HUDEP-2 (cell line): Measurements from ENCODE around the gene BLTP3B.
A peak's percentile ranks its signal among the peaks of the same experiment; 100 is the strongest.
"Not testable (repeated sequence)": the region's sequence is repeated elsewhere in the genome, so short reads cannot be mapped to it uniquely, and the experiment has no call there.

ENCODE experiments used
- DNase-seq, 76 experiments: peaks; one replicate each; lab custom pipeline; 2025; ENCODE audit not compliant: unreplicated experiment in 76 of 76; lab: John Stamatoyannopoulos, UW

The BLTP3B gene, protein sequence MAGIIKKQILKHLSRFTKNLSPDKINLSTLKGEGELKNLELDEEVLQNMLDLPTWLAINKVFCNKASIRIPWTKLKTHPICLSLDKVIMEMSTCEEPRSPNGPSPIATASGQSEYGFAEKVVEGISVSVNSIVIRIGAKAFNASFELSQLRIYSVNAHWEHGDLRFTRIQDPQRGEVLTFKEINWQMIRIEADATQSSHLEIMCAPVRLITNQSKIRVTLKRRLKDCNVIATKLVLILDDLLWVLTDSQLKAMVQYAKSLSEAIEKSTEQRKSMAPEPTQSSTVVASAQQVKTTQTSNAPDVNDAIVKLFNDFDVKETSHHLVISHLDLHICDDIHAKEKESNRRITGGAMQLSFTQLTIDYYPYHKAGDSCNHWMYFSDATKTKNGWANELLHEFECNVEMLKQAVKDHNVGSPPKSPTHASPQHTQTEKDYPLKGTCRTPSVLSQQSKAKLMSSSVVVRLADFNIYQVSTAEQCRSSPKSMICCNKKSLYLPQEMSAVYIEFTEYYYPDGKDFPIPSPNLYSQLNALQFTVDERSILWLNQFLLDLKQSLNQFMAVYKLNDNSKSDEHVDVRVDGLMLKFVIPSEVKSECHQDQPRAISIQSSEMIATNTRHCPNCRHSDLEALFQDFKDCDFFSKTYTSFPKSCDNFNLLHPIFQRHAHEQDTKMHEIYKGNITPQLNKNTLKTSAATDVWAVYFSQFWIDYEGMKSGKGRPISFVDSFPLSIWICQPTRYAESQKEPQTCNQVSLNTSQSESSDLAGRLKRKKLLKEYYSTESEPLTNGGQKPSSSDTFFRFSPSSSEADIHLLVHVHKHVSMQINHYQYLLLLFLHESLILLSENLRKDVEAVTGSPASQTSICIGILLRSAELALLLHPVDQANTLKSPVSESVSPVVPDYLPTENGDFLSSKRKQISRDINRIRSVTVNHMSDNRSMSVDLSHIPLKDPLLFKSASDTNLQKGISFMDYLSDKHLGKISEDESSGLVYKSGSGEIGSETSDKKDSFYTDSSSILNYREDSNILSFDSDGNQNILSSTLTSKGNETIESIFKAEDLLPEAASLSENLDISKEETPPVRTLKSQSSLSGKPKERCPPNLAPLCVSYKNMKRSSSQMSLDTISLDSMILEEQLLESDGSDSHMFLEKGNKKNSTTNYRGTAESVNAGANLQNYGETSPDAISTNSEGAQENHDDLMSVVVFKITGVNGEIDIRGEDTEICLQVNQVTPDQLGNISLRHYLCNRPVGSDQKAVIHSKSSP (N-terminal part only)

DNA sequence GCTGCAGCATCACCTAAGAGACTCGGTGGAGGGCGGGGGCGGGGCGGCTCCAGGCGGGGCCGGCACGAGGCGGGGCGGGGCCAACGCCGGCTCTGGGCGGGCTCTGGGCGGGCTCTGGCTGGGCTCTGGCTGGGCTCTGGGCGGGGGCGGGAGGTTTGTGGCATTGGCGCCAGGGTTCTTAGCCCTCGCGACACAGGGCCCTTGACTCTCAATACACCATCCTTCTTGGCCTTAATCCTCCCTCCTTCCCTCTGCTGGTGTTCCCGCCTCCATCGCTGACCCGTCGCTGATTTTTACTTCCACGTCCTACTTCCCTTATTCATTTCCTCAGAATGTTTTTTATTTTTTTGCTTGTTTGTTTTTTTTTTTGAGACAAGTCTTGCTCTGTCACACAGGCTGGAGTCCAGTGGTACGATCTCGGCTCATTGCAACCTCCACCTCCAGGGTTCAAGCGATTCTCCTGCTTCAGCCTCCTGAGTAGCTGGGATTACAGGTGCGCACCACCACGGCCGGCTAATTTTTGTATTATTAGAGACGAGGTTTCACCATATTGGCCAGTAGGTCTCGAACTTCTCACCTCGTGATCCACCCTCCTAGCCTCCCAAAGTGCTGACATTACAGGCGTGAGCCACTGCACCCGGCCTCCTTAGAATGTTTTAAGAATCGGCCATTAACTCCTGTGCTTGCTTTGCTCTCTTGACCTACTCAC is at the start of gene BLTP3B:
Gene BLTP3B (minus strand): TSS at position 24 of the 709 bp plus-strand sequence. CDS start 239 bp downstream, outside the sequence.
- DNase-seq, result peak in 72 of 76 experiments; percentile 17 to 94 (median 83)

DNA sequence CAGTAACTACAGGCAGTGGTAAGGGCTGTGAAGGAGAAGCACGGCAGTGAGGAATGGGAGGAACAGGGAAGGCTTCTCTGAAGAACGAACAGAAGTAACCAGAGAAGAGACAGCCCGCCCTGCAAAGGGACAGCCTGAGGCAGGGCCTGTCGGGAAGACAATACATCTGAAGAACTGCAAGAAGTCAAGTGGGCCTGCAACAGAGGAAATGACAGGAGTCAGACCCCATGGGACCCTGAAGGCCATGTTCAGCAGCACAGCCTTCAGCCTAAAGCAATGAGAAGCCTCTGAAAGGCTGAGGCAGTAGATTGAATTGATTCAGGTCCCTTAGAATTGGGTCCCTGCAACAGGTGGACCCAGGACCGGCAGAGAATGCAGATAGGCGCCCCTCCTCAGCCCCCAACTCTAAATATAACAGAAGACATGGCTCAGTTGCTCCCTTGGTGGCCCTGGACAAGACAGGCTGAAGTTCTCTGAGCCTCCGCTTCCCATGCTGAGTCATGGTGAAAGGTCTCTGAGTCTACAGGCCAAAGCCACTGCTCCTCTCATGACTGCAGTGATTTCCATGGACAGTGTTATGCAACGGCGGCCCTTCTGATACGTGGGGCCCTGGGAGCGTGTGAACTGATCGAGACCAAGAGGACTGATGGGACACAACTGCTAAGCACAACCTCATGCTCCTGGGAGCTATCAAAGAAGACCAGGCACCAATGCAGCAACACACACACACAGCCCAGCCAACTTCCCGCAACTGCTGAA is 47.1 kb upstream of the BLTP3B start:
- DNase-seq, result no peak

DNA sequence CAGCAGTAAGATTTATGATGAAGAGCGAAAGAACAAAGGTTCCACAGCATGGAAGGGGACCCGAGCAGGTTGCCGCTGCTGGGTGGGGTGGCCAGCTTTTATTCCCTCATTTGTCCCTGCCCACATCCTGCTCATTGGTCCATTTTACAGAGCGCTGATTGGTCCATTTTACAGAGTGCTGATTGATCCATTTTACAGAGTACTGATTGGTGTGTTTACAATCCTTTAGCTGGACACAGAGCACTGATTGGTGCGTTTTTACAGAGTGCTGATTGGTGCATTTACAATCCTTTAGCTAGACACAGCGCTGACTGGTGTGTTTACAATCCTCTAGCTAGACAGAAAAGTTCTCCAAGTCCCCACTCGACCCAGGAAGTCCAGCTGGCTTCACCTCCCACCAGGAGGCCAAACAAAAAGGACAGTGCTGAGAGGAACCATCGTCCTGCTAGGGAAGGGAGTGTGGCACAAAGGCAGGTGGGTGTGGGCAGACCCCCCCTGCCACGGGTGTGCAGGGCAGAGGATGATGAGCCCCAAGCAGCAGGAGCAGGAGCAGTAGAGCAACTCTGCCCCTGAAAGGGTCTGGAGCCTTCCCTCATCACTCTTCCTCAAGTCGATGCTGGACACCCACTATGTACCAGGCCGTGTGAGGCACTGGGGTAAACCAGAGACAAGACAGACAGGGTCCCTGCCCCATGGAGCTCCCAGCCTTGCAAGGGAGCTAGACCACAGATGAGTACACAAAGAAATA is 46.4 kb upstream of the BLTP3B start:
- not testable (repeated sequence) for DNase-seq

DNA sequence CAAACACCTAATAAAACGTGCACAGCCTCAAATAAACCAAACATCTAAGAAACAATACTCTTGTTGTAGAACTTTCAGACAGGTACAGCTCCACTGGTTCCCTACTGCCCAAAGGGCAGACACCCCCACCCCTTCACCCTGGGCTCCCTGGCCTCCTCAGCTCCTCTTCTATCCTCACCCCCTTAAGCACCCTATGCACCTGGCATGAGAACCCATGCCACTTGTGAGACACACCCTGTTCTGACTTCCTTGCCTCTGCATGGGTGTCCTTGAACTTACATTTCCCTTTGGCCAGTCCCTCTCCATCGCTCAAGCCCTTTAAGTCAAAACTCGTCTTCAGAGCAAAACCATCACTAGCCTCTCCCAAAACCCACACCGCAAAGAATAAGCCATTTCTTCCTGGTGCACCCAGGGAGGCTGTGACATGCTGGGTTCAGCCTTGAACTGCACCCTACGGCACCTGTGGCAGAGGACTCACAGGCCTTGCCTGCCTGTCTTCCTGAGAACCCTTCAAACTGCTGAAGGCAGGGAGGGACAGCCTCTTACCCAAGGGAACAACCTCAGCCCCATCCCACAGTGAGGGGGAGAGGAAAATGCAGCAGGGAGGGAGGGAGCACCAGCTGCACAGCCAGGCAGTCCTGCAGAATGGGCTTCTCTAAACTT is 45.3 kb upstream of the BLTP3B start:
- no peak for DNase-seq

DNA sequence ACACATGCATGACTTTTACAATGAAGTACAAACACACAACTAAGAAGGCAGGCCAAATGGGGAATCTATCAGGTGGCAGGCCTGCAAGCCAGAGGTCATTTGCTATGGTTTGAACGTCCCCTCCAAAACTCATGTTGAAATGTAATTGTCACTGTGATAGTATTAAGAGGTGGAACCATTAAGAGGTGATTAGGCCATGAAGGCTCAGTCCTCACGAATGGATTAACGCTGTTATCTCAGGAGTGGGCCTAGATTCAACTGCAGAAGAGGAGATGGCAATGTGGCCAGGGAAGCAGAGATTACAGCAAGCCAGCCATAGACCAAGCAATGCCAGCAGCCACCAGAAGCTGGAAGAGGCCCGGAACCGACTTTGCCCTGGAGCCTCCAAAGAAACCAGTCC is 44.4 kb upstream of the BLTP3B start:
- no peak for DNase-seq

DNA sequence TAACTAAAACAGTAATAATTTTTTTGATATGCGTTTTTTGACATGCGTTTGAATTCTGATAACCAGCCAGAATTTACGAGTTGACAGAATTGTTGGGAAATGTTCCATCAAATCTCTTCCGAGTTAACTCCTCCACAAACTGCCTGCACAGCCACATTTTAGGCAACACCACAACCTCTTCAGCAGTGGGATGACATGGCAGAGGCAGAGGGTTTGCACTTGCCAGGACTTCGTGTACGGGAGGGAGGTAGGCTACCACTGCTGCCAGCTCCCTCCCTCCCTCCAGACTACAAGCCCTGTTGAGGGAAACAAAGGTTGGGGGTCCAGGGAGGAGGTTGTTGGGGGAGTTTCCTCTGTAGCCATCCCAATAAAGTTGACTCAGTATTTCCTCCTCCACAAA is 43.4 kb upstream of the BLTP3B start:
- DNase-seq, result no peak

DNA sequence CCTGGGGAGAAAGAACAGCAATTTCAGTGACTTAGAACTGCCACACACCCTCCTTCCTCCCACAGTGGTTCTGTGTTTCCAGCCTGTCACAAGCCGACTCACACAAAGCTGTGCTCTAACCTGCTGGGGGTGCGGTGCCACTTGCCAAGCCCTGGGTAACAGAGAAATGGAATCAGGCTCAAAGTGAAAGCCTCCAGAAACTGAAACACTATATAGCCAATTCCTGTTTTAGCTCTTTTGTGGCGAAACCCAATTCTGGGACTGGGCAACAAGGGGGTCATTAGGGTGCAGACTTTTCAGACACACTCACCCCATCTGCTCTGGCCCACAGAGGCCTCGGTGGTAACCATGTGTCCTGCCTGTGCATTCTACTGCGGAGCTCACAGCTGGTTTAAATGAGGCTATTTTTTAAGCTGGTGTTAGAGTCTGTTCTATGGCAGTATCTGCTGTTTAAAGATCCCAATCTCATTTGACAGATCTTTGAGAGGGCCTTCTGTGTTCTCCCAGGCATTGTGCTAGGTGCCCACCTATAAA is 42.8 kb upstream of the BLTP3B start:
- no peak for DNase-seq

DNA sequence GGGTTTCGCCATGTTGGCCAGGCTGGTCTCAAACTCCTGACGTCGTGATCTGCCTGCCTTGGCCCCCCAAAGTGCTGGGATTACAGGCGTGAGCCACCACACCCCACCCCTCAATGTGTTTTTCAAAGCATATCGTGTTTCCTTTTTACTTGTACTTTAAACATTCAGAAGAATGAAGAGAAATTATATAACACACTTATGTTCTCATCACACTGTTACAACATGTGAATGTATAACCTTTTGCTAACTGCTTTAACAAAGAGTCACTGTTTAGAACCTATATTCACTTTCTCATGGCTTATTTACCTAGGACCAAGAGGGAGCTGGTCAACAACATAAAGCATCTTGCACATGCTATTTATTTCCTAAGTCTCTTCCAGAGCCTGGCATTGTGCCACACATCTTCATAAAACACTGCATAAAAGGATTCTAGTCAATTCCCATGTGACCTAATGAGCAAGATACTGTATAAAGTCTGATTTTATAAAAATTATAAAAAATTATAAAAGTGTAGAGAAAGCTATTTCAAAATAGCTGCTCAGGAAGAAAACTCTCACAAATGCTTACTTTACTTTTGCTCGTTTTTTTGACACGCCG is 42.0 kb upstream of the BLTP3B start:
- no peak for DNase-seq

DNA sequence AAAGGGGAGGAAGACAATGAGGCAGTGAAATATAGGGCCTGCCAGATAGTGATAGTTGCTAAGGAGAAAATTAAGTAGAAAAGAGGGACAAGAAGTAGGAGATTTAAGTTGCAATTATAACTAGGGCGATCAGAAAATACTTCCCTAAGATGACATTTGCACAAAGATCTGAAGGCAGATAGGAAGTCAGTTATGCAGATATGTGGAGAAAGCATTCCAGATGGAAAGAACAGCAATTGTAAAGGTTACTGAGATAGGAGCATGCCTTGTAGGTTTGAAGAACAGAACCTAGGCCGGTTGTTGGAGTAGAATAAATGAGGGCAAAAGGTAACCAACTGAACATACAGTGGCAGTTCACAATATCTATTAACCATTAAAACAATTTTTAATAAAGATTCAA is 36.6 kb upstream of the BLTP3B start:
- no peak for DNase-seq

DNA sequence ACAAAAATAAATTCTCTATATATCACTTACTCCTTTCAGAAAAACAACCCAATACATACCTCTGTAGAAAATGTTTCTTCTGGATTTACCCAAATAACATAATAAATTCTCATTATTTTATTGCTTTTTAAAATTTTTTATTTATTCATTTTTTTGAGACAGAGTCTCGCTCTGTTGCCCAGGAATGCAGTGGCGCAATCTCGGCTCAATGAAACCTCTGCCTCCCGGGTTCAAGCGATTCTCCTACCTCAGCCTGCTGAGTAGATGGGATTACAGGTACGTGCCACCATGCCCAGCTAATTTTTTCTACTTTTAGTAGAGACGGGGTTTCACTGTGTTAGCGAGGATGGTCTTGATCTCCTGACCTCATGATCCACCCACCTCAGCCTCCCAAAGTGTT is 33.8 kb upstream of the BLTP3B start:
- DNase-seq, result not testable (repeated sequence)

DNA sequence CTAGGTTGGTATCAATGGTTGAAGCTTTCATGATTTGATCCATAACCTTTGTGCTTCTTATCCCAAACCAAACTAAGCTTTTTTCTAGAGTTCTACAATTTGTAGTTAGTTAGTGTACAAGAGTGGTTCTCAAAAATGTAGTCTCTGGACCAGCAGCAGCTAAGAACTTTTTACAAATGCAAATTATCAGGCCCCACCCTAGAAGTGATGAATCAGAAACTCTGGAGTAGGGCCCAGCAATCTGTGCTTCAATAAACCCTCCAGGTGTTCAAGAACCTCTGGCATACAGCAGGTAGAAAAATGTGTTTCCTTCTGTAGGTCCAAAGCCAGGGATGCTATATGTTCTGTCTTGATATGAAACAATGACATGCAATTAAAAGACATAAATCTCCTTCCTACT is 31.8 kb upstream of the BLTP3B start:
- DNase-seq, result no peak

DNA sequence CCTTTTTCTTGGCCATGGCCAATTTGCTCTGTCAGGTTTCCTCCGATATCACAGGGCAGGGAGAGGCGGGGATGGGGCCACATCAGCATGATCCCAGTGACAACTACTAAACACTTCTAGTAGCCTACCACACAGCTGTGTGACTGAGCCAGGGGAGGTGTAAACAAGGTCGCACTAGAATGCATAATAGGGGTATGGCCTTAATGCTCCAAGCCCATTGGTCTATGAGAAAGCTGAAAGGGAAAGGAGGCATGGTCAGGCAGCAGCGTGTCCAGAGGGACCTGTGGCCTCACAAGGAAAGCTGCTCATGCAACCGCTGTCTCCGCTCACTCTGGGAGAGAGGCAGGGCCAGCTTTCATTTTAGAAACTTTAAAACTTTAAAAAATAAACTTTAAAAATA is 30.4 kb upstream of the BLTP3B start:
- no peak for DNase-seq

DNA sequence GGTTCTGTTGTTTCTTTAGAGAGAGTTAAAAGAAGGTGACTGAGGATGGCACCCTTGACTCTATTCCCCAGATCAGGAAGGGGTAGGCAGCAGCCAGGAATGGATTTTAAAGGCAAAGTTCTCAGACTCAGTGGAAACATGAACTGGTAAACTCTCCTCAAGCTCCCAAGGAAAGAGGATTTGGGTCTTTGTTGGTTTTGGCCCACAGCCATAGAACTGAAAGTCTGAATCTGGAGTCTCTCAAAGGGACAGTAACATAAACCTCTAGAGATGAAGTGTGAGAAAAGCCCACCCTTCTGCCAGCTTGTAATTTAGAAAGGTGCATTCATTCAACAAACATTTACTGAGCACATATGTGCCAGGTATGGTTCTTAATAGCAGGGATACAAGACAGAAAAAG is 28.6 kb upstream of the BLTP3B start:
- no peak for DNase-seq

DNA sequence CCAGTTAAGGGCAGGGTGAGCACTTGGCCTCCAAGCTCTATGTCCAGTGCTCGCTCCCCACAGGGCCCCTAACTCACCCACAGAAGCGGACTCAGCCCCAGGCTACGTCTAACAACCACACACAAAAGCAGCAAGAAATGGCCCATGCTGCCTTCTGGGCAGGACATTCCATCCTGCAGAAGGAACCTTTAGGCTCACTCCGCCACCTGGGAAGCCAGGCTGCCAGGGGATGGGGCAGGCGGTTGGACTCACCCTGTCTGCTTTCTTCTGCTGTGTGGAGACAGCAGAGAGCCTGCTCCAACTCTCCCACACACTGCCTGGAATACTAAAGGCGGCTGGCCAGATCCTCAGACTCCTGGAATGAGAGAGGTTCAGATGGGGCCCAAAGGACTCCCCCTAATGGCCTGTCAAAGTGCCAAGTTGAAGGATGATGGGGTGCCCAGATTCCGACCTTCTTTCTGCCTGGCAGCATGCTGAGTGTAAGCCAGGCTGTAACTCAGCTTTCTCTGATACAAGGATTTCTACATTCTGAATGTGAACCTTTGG is 27.7 kb upstream of the BLTP3B start:
- no peak for DNase-seq

DNA sequence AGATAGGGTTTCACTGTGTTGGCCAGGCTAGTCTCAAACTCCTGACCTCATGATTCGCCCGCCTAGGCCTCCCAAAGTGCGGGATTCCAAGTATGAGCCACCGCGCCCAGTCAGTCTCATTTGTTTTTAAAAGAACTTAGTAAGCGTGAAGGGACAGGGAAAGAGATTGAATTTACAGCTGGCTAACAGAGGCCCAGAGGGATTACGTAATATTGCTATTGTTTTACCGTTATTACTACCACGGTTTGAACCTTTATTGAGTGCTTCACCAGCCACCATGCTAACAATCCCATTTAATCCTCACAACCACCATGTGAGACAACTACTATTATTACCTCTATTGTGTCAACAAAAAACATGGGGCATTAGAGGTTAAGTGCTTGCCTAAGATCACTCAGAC is 26.7 kb upstream of the BLTP3B start:
- no peak for DNase-seq

DNA sequence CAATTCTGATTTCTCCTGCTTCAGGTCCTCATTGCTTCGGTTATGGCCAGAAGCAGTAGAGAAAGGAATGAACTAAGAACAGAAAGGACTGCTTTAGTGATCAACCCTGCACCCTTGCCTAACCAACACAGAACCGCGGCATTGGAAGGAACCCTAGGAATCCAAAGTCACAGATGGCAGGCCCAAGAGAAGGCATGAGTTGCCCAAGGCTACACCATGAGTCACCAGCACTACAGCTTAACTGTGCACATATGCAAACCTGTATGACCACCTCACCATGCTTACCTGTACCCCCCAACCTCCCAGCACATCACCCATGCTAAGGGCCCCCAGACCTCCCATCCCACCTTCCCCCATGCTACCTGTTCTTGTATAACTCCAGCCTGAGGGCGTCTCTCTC is 25.9 kb upstream of the BLTP3B start:
- no peak for DNase-seq

DNA sequence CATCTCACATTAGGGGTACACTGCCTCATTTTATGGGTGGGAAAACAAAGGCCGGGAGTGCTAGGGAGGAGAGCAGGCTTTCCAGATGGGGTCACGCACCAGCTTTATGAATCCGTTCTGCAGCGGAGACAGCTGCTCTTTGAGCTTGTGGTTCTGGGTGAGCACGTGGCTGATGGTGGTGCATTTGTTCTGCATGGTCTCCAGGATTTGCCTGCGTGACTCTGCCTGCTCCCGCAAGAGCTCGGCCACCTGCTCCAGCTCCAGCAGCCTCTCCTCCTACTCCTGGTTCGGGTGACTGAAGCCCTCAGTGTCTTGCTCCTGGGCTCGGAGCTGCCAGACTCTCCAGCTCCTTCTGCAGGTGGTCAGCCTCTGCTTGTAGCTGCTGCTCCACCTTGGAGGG is 23.6 kb upstream of the BLTP3B start:
- DNase-seq, result no peak

DNA sequence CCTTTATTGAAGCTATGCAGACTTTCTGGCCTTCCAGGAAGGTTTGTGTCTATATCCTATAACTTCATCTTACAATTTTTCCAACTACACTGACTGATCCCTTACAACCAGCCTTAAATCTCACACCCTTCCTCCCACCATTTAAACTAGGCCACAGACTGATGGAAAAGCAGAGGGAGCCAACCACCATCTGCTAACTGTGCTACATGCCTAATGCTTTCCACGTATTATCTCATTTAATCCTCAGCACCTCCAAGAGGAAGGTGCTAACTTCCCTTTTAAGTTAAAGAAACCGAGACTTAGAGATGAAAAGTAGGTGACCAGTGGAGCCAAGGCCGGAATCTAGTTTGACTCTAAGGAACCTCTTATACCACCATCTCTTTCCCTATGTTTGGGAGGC is 22.7 kb upstream of the BLTP3B start:
- no peak for DNase-seq
